Kidney glomerular epithelial cell (primary cell): ENCODE results near the gene EPHA2.
"Not testable (repeated sequence)": the region's sequence is repeated elsewhere in the genome, so short reads cannot be mapped to it uniquely, and the experiment has no call there.

ENCODE experiments used
- DNase-seq: peaks from one replicate; lab custom pipeline; 2025; lab: John Stamatoyannopoulos, UW

The EPHA2 gene

GRCh38 chr1:16155537-16156410, at the start of gene EPHA2:
TSS of gene EPHA2 (minus strand) at chr1:16156069. CDS start at chr1:16155932, 137 bp downstream.
- peak; percentile 91 for DNase-seq

- no peak for DNase-seq
Measured at GRCh38 chr1:16205334-16205671, 49.4 kb upstream of the EPHA2 start.

- no peak for DNase-seq
Measured at GRCh38 chr1:16204634-16205333, 48.9 kb upstream of the EPHA2 start.

GRCh38 chr1:16204216-16204615, 48.3 kb upstream of the EPHA2 start:
- DNase-seq: no peak

GRCh38 chr1:16203550-16203949, 47.7 kb upstream of the EPHA2 start:
- no peak for DNase-seq

GRCh38 chr1:16202281-16203210, 46.7 kb upstream of the EPHA2 start:
- DNase-seq: no peak

- DNase-seq: no peak
Measured at GRCh38 chr1:16199700-16200099, 43.8 kb upstream of the EPHA2 start.

- no peak for DNase-seq
Measured at GRCh38 chr1:16199157-16199501, 43.3 kb upstream of the EPHA2 start.

- no peak for DNase-seq
Measured at GRCh38 chr1:16198444-16199156, 42.7 kb upstream of the EPHA2 start.

GRCh38 chr1:16196874-16197273, 41.0 kb upstream of the EPHA2 start:
- DNase-seq: no peak

- not testable (repeated sequence) for DNase-seq
Measured at GRCh38 chr1:16196139-16196538, 40.3 kb upstream of the EPHA2 start.

GRCh38 chr1:16195518-16195905, 39.6 kb upstream of the EPHA2 start:
- no peak for DNase-seq

- no peak for DNase-seq
Measured at GRCh38 chr1:16191916-16192546, 36.2 kb upstream of the EPHA2 start.

GRCh38 chr1:16191309-16191708, 35.4 kb upstream of the EPHA2 start:
- DNase-seq: no peak

GRCh38 chr1:16189921-16190621, 34.2 kb upstream of the EPHA2 start:
- no peak for DNase-seq

- no peak for DNase-seq
Measured at GRCh38 chr1:16189003-16189402, 33.1 kb upstream of the EPHA2 start.

- DNase-seq: peak; percentile 57
Measured at GRCh38 chr1:16187748-16188401, 32.0 kb upstream of the EPHA2 start.

GRCh38 chr1:16186655-16187235, 30.9 kb upstream of the EPHA2 start:
- no peak for DNase-seq

- DNase-seq: no peak
Measured at GRCh38 chr1:16184557-16185303, 28.9 kb upstream of the EPHA2 start.
